Fibroblast of peridontal ligament (primary cell): ENCODE results near the gene RIMKLA.
A peak's percentile ranks its signal among the peaks of the same experiment; 100 is the strongest.

Experiments used
- DNase-seq: peaks from one replicate; pipeline ENCODE4 v3.0.0-alpha.2; 2010; ENCODE audit errors: extremely low read depth

The RIMKLA gene, protein sequence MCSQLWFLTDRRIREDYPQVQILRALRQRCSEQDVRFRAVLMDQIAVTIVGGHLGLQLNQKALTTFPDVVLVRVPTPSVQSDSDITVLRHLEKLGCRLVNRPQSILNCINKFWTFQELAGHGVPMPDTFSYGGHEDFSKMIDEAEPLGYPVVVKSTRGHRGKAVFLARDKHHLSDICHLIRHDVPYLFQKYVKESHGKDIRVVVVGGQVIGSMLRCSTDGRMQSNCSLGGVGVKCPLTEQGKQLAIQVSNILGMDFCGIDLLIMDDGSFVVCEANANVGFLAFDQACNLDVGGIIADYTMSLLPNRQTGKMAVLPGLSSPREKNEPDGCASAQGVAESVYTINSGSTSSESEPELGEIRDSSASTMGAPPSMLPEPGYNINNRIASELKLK

DNA sequence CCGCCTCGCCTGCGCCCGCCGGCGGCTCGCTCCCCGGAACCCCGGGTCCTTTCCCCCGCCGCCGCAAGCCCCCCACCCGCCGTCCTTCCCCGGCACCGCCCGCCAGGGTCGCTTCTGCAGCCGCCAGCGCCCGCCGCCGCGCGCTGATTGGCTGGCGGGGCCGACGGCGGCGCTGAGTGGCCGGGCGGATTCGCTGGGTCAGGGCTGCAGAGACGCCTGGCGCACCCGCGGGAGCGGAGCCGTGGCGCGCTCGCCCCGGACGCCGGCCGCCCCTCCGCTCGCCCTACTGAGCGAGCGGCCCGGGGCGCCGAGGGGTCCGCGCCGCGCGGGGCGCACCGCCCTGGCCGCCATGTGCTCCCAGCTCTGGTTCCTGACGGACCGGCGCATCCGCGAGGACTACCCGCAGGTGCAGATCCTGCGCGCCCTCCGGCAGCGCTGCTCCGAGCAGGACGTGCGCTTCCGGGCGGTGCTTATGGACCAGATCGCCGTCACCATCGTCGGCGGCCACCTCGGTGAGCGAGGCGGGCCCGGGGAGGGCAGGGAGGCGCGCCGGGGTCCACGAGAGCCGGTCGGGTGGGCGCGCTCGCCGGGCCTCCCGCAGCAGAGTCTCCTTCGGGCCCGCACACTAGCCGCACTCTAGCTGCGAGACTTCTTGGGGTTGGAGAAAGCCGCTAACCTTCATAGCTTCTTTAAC lies at the start of gene RIMKLA:
Gene RIMKLA, plus strand, starts transcription at position 207 of the 694 bp plus-strand sequence. Its CDS starts 143 bp downstream, at position 350.
- DNase-seq = no peak

DNA sequence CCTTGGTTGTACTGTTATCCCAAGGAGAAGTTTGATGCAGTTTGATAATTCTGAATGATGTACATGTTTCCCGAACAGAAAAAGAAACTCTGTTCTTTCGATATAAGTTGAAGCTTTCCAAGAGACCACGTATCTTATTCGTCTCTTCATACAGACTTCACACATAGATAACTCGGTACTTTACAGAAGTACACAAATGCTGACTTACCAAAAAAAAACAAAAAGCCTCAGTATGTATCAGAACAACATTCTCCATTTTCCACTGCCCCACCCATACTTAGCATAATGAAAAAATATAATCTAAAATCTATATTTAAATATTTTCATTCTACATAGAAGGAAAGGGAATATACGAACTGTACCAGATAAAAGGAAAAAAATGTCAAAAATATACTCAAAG lies 47.7 kb upstream of the RIMKLA start:
- no peak for DNase-seq

DNA sequence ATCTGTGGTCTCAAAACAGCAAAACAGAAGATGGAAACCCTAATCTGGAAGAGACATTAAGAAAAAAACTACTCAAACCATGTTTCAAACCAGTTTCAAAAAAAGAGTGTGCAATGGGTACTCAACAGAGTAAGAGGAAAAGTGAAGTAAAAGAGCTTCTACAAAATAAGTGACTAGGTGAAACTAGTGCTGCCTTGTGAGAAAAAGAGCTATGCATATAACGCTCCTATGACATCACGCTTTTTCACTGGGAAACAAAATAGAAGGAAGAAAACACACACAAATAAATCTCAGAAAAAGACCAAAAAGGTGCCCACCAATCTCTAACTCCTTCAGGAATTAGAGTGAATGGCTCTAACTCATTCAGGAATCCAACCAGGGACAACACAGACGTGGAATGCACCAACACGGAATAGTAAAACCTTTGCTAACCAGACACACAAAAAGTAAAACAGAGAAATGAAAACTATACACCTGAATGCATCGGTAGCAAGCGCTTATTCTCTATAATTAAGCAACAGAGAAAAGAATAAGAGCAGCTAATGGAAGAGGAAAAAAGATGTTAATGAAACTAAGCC lies 46.8 kb upstream of the RIMKLA start:
- DNase-seq = peak; percentile 36

DNA sequence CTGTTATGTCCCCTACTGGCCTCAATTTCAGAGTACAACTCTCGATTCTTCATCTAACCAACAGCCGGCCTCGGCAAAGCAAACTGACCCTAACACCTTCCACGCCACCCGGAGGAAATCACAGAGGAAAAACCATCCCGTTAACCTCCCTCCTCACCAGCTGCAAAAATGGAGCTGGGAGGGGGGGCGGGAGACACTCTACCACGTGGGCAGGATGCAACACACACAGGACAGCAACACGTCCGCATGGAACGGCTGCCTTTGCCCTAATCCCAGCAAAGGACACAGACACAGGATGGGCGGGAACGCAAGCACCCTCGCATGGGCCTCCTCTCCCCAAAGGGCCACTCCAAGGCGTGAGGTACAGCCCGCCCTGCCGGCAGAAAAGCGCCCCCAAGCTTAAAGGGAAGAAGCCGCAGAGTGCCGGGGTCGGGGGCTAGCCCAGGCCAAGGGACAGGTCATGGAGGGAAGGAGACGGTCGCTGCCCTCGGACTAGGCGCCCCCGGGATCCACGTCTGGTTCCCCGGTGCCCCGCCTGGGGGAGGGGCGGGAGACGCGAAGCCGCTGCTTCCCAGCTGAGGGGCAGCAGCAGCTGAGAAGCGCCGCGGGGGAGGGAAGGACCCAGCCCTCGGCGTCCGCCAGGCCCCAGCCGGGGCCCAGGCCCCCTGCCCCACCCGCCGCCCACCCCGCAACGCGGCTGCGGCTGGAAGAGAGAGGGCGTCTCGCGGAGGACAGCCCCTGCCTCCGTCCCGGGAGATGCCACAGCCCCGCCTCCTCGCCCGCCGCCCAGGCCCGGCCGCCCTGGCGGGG lies 46.1 kb upstream of the RIMKLA start:
- DNase-seq = peak; percentile 24

DNA sequence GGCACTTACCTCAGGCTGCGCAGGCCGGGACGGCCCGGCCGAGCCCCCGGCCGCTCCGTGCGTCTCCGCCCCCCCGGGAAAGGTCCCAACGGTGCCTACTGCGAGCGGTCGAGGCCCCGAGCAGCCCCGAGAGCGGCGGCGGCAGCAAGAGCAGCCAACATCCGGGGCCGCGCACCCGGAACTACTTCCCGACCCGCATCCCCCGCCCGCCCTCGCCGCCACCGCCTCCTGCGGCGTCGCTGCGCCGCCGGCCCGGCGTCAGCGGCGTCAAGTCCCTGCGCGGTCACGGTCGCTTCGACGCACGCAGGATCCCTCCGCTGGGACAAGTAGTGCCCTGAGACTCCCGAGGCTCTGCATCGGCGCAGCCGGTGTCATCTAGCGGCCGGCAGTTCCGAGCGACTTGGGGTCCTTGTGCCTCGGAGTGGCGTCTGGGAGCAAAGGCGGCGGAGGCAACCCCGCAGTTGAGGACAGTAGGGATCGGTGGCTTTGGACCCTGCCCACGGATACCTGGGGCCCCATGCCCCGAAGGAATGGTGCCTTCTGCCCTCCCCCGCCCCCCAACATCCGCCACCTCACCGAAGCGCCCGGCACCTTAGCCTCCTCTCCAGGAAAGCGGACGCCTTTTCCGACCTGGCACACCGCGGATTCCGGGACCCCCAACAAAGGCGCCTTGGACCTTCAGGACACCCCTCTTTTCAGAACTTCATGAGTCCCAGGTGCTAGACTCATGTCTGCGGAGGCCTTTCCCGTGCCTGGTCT lies 45.4 kb upstream of the RIMKLA start, which contains the start of gene FOXJ3:
Gene FOXJ3, minus strand, starts transcription at position 186 of the 759 bp plus-strand sequence. CDS start 24,142 bp downstream, outside the sequence.
- peak; percentile 90 for DNase-seq

DNA sequence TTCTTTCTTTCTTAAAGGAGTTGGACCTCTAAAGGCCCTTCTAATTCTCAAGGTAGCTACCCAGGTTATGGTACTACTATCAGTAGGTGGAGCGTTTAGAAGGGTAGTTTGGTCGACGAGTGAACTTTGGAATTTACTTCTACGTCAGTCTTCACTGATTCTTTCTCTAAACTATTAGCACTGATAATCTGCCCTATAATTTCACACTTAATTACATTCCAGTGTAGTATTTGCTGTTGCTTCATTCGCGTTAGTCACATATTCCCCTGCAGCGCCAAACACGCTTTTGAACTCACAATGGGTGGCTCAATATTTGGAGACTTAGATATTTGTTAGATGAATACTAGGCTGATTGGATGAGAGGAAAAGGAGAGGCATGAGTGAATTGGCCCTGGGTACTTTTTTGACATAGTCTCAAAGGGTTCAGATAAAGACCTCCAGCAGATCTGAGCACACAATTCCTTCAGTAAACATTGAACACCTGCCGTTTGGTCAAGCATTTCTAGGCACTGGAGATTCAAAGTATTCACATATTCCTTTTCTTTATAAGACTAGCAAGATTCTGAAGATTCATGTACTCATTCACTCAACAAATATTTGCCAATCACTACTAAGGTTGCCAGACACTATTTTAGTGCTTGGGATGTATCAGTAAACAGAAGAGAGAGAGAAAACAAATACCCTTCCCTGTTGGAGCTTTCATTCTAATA lies 44.6 kb upstream of the RIMKLA start:
- DNase-seq = peak; percentile 42

DNA sequence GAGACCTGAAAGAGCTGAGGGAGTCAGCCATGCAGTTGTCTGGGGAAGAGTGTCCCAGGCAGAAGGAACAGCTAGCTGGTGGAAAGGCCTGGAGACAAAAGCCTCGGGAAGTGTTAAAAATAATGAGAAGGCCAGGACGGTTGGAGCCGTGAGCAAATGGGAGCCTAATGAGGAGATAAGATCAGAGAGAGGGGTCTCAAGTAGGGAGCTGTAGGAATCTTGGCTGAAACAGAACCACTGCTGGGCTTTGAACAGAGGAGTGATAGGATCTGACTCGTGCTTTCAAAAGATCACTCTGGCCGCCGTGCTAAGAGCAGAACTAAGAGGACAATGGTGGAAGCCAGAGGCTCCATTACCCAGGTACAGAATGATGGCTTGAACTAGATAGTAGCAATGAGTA lies 43.6 kb upstream of the RIMKLA start:
- DNase-seq = no peak

DNA sequence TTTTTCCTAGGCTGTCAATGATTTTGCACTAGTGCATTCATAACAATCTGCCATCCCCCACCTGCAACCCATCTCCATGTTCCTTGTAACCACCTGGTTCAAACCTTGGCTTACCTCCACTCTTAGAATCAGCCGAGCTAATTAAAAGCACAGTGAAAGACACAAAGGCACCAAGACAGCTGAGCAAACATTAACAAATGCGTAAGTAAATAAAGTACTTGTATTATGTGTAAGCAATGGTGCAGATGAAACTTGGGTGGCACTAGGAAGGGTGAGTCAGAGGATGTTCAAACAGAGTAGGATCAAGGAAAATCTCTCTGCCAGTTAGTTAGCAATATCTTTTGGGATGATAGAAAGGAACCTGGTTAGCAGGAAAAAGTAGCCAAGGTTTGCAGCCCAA lies 40.5 kb upstream of the RIMKLA start:
- DNase-seq = no peak

DNA sequence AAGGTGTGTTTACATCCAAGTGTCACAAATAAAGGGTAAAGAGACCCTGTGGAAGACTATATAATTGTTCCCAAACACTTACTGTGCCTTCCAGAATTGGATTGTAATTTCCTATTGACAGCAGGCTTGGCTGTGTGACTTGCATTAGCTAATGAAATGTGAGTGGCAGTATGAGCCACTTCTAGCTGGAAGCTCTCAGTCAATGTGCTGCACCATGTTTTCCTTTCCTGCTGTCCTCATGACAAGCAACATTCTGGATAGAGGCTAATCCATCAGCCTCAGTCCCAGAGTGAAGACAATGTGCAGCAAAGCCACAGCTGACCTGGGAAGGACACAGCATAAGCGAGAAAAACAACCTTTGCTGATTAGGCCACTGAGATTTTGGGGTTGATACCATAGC lies 39.7 kb upstream of the RIMKLA start:
- no peak for DNase-seq

DNA sequence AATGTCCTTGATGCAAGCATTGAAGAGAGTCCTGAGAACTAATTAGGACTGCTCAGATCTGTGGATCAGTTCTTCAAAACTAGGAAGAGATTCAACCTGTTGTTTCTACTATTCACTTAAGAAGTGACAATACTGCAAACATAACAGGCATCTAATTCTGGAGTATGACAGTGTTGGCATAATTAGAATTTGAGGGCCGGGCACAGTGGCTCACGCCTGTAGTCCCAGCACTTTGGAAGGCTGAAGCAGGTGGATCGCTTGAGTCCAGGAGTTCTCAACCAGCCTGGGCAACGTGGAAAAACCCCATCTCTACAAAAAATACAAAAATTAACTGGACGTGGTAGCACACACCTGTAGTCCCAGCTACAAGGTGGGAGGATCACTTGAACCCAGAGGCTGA lies 37.5 kb upstream of the RIMKLA start:
- no peak for DNase-seq

DNA sequence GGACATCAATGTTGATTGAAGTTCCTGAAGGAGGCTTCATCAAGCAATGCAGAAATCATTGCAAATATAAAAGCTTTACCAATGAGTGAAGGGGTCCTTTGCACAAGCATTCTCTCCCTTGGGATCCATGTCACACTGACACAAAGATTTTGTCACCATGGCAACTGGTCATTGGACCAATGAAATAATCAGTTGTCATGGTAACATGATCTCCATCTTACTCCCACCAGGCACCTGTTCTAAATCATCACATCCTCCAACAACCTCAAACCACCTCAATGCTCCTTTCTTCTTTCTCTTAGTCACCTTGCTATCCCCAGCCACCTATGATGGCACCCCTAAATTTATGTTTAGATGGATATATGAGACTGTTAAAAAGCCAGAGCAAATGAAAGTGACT lies 32.1 kb upstream of the RIMKLA start:
- no peak for DNase-seq

DNA sequence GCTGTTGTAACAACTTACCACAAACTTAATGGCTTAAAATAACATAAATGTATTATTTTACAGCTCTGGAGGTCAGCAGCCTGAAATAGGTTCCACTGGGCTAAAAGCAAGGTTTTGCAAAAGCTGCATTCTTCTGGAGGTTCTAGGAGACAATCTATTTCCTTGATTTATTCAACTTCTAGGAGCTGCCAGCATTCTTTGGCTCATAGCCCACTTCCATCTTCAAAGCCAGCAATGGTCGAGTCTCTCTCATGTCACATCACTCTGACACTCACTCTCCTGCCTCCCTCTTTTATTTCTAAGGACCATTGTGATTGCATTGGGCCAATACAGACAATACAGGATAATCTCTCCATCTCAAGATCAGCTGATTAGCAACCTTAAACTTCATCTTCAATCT lies 30.5 kb upstream of the RIMKLA start:
- no peak for DNase-seq

DNA sequence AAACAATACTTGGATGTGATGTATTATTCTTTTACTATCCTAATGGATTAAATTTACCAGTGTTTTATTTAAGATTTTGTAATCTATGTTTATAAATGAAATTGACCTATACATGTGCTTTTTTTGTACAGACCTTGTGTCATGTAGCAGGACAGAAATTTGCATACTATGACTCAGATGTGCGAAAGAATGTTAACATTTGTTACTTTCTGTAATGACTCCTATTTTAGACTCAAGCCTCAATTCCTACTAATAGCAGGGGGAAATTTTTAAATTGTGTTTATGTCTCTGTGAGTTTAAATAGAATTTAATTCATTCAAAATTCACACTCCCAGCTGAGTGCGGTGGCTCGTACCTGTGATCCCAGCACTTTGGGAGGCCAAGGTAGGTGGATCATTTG lies 21.8 kb upstream of the RIMKLA start:
- DNase-seq = no peak

DNA sequence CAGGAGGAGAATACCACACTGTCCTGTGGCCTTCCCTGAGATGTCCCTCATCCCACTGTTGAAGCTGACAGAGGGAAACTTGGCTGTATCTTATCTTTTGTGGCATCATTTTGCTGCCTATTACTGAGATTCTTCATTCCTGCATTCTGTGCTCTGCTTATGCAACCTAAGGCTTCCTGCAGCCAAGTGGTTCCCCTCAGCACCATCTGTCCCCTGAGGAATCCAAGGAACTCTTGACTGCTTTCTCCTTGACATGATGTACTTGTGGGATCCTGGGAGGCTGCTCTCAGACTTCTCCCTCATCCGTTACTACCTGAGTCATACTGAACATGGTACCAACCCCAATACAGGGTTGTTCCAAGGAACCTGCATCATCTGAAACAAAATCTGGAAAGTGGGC lies 21.1 kb upstream of the RIMKLA start:
- DNase-seq = no peak

DNA sequence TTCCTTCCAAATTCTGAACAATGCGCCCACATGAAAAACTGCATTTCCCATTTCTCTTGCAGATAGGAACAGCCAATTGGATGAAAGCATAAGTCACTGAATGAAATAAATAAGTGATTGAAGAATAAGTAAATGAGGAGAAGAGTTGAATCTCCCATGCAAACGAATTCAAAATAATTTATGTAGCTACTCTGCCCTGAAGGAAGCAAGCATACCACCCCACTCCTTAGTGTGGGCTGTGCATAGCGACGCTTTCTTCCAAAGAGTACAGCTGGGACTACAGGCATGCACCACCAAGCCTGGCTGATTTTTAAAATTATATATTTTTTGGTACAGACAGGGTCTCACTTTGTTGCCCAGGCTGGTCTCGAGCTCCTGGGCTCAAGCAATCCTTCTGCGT lies 16.5 kb upstream of the RIMKLA start:
- no peak for DNase-seq

DNA sequence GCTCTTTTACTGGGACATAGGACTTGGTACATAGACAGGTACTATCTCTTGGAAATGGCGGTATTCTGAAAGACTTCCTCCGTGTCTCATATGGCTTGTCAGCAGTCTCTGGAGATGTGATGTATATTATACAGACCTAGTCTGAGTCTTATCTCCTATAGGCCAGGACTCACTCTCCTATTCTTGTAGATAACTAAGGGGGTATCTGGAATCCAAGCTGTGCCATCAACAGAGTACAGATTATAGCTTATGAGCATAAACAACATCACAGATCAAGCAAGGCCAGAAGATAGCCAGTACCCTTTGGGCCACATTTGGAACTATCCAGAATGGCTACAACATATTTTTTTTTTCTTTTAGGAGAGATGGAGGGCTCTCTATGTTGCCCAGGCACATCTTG lies 16.1 kb upstream of the RIMKLA start:
- DNase-seq = no peak

DNA sequence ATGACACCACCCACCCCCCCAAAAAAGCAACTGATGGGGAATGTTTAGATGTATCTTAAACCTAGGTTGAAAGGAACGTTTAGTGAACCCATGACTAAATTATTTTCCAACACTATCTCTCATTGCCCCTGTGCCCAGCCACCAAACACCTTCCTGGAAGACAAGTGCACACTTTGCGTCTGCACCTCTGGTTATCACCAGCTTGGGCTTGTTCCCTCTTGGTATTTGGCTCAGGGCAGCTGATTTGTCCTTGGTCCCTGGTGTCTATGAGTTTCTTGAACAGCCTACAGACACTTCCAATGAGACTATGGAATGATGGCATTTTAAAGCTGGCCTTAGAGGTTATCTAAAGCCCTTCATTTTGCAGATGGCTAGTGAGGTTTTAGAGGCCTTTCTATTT lies 15.5 kb upstream of the RIMKLA start:
- no peak for DNase-seq

DNA sequence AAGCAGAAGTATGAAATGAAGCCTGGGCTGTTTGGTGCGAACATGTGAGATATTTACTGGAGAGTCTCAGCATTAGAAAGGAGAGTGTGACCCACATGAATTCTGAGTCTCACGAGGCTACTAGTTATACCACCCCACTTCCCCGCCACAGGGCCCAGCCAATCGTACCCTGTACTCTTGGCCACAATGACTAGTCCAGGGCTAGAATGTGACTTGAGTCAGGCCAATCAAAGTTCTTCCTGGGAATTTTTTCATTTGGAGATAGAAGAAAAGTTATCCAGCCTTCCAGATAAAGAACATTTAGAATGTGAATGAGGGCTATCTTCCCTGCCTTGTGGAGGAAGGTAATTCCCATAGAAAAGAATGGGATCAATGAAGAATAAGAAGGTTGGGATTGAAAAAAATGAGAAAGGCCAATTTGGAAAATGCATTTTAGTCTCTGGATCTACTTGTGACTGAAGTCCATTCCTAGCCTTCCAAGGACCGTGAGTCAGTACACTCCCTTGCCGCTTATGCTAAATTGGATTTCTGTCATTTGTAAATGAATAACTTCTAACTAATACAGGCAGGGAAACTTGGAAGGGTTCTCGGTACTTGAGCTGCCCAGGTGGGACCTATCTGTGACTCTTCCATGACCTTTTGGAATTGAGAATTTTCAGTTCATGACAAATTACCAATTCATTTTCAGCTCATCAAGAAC lies 12.3 kb upstream of the RIMKLA start:
- no peak for DNase-seq

DNA sequence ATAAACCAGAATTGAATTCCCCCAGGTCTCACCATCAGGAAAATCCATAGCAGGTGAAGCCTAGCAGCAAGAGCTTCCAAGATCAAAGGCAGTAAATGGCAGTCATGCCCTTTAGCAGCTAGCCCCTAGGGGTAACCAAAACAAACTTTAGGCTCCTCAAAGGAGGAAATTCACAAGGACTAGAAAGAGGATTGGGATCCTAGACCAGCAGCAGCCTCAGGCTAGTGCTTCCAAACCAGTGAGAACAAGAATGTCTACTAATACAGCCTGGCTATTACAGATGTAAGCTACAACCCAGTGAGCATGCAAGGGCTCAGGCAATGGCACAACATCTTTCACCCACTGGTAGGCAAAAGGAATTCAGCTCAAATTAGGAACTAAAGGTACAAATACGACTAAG lies 11.1 kb upstream of the RIMKLA start:
- DNase-seq = no peak
